Renal cortex interstitium (tissue), 11 donors: ENCODE data around the gene CMIP. TPM values are rescaled to one million over a fixed set of nuclear protein-coding genes. Genes with fewer than 3 reads are reported as not detected.

Source experiments
- DNase-seq, 11 donors: peaks; one replicate each; pipeline ENCODE4 v3.0.0-alpha.2; 2013; ENCODE audit warnings: low read depth in 9 of 11, low spot score in 4 of 11; ENCODE audit errors: extremely low read depth in 1 of 11
- polyA plus RNA-seq, 3 donors: library from polyadenylated mRNA; unstranded; fragments of 120-200 nt; gene quantifications; one replicate each; pipeline ENCODE4 v1.2.1, GENCODE V29; 2013; ENCODE audit not compliant: insufficient read length in 3 of 3

CMIP gene
- polyA plus RNA-seq, 3 donors: 41.0 to 55.1 (median 46.0) TPM

GRCh38 chr16:81642943-81643342, 198.3 kb downstream of the CMIP start:
- DNase-seq: no peak

- peak in 4 of 11 donors; percentile 56 to 76 (median 70) for DNase-seq
Observed at GRCh38 chr16:81645266-81645694, 200.7 kb downstream of the CMIP start.

DNA sequence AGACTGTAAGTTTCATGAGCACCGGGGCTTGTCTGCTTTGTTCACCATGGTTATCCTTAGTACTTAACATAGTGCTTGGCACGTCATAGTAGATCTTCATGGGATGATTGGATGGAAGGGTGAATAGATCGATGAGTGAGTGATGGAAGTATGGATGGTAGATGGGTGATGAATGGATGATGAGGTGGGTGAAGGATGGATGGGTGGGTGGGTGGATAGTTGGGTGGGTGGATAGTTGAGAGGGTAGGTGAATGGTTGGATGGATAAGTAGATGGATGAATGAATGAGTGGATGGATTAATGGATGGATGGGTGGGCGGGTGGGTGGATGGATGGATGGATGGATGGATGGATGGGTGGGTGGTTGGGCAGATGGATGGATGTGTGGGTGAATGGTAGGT, 201.3 kb downstream of the CMIP start:
- DNase-seq: no peak

DNA sequence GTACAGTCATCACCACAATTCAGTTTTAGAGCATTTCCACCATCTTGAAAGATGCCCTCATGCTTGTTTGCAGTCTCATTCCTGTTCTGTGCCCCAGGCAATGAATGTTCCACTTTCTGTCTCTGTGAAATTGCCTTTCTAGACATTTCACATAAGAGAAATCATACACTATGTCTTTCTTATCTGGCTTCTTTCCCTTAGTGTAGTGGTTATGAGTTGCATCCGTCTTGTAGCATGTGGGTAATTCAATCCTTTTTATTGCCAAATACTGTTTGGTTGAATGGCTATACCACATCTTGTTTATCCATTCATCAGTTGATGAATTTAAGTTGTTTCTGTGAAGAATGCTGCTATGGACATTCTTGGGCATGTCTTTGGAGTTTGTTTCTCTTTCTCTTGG, 202.0 kb downstream of the CMIP start:
- no peak for DNase-seq

DNA sequence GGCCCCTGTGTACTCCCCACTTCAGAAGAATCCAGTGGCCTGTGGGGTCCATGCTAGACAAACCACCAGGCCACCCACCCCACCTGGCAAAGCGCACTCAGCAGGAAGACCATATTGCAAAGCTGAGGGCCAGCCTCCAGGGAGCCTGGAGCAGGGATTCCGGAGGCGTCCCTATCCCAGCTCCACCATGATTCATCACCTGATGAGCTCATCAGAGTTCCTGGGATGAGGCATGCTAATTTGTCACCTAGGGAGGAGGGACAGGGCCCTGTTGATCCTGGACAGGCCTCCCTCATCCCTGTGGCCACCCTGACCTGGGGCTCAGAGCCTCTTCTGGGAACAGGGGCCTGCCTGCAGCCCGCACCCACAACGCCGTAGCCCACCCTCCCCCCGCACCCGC, 202.9 kb downstream of the CMIP start:
- DNase-seq: no peak

- DNase-seq: no peak
Observed at GRCh38 chr16:81649561-81650184, 205.1 kb downstream of the CMIP start.

DNA sequence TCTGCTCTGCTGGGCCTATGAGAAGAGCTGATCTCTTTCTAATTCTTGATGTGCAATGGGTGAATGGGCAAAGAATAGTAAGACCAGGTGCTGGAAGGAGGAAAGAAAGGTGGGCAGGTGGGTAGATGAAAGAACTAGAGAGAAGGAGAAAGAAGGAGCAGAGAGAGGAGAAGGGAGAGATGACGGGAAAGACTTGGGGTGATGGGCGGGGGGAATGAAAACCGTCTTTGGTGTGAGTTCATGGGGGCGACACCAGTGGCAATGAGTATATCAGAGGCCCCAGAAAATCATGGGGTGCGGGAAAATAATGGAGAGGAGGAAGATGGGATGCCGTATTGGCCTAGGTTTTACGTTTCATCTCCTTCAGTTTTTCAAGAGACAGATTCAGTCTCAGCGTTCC, 205.7 kb downstream of the CMIP start:
- DNase-seq: no peak

- peak in 10 of 11 donors; percentile 71 to 91 (median 82) for DNase-seq
Observed at GRCh38 chr16:81650982-81651562, 206.5 kb downstream of the CMIP start.

- peak in 4 of 11 donors; percentile 56 to 73 (median 63) for DNase-seq
Observed at GRCh38 chr16:81651758-81652718, 207.4 kb downstream of the CMIP start.

GRCh38 chr16:81652798-81653505, 208.3 kb downstream of the CMIP start:
- DNase-seq: no peak

DNA sequence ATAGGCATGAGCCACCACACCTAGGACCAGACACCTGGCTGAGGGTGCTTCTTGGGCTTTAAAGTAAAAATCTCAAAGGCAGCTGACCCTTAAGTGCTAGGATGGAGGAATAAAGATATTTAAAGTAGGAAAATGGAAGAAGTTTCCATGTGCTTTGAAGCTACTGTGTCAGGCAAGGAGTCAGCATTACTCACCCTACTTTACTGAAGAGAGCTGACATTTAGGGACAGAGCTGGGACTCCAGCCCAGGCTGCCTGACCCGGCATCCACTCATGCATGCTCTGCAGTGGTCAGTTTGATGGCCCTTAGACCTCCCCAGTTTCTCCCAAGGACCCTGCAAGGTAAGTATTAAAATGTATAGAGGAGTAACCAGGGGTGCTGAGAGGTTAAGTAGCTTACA, 209.7 kb downstream of the CMIP start:
- no peak for DNase-seq

DNA sequence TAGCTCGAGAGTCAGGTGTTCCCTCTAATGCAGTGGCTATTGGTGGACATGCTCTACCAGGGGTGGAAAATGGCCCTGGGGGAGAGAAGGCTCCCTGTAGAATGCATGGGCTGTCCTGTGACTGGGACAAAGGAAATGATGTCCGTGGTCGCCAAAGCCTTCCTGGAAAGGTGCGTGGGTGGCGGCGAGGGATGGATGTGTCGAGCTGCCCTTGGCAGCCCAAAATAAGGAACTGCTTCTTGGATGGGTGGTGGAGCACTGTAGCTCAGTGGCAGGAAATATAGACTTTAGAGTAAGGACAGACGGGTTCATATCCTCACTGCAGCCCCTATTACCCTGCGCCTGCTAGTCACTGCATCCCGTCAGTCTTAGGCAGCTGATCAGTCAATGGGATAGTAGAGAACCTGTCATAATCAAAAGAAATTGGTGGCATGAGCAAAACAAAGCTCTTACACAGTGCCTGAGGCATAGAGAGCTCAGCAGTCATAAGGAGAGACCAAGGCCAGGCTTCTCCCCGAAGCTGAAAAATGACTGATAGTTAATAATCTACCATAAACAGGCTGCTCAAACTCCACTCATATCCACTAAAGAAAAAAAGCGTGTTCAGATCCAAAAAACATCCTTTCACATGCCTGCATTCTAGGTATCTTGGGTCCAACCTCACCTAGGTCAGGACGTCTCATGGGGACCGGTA, 211.0 kb downstream of the CMIP start:
- DNase-seq: no peak

GRCh38 chr16:81657224-81657623, 212.6 kb downstream of the CMIP start:
- DNase-seq: no peak

DNA sequence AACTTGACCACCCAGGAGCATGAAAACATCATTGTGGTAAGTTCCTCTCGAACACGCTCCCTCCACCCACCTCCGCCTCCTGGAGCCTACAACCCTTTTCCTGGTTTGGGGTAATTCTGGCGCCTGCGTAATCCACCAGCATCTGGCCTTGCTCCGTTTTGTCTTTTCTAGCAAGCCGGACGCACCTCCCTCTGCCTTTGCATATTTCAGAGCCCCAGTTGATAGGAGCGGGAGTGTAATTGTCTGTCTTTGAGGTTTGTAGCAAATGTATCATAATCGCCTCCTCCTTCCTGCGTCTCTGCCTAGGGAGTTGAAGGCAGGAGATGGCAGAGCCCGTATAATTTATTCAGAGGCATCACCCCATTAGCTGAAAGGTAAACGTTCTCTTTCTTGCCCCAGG, 213.2 kb downstream of the CMIP start:
- DNase-seq: no peak

- DNase-seq: no peak
Observed at GRCh38 chr16:81658373-81658772, 213.8 kb downstream of the CMIP start.

GRCh38 chr16:81659249-81659648, 214.6 kb downstream of the CMIP start:
- DNase-seq: no peak

DNA sequence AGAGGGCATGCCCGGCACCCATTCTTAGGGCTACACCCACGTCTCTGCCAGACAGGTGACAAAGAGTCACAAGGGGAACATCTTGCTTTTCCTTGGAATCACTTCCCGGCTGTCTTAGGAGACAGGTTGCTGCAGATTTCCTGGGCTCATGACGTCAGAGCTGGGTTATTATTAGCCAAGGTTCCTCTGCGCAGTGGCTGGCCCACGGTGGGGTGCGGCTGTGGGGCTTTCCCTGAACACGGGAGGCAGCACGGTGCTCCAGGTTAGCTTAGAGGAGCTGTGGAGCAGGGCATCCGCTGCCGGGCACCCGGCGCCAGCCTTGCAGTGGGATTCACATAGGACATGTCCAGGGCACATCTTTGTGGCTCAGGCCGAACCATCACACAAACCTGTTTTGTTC, 216.5 kb downstream of the CMIP start:
- DNase-seq: no peak

DNA sequence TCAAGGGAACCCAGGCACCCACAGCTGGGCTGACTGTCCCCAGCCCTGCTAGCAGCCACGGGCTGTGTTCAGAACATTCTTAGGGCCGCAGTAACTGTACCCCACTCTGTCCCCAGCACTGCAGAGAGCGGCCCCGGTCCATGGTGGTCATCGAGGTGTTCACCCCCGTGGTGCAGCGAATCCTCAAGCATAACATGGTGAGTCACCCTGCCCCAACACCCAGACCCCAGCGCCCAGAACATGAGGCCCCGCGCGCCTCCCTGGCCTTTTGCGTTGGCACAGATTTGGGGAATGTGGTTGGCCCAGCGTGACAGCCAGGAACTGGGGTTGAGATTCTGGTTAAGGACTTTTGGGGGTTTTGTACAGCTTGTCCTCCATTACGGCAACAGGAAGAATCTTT, 219.5 kb downstream of the CMIP start:
- no peak for DNase-seq

DNA sequence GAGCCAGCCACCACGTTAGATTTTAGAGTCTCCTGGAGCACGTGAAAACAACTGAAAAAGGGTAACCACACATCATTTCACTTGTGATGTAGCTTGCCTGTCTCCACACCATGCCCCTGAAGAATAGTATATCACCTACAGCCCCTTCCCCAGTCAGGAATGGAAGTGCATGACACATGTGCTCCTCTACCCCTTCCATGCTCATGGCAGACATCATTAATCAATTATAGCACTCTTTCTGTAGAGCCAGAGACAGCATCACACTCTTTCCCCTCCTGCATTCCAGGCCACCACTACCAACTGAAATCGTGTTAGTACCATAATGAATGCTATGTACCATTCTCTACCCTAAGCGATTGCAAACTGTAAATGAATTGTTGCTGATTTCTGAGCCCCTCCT, 221.0 kb downstream of the CMIP start:
- no peak for DNase-seq
